SK-N-SH (cell line): ENCODE results near the gene PDXP. TPM values are rescaled to one million over a fixed set of nuclear protein-coding genes. Genes with fewer than 3 reads are reported as not detected.

Experiments used
- CTCF ChIA-PET: fragments of 300-600, 350-600 bp; formaldehyde crosslinking; extraction: SDS; loops from one replicate; lab custom pipeline; 2021; lab: Yijun Ruan, JAX
- POLR2A ChIA-PET: fragments of 350-600 bp; sonication (Branson Sonifier 250); formaldehyde crosslinking; extraction: SDS; loops from one replicate; lab custom pipeline; 2020; ENCODE audit warnings: antibody characterized with exemption, inconsistent platforms; lab: Yijun Ruan, JAX
- DNase-seq: peaks from one replicate; pipeline ENCODE4 v3.0.0; 2012
- H2AFZ ChIP-seq: fragments of 200-600 bp; sonication (generic); 2 replicates; pipeline ENCODE4 v1.8.1; 2016; ENCODE audit warnings: antibody characterized with exemption, mild to moderate bottlenecking, low read depth
- H3F3A ChIP-seq: fragments of 200-600 bp; sonication (generic); replicated peaks from 2 replicates; pipeline ENCODE3; 2016; ENCODE audit warnings: antibody characterized with exemption, mild to moderate bottlenecking; ENCODE audit not compliant: insufficient read depth
- H3K27ac ChIP-seq, 2 experiments: fragments of 200-500 bp in 1 of 2; fragments of 200-600 bp in 1 of 2; sonication (Bioruptor generic) in 1 of 2; sonication (generic), shearing (Covaris generic) in 1 of 2; 2 replicates each; pipeline versions ENCODE4 v1.5.1 to v1.6.1; 2014 to 2016; ENCODE audit warnings: low read depth in 2 of 2, inconsistent platforms in 1 of 2, low read length in 1 of 2, mild to moderate bottlenecking in 1 of 2, mixed read lengths in 1 of 2
- H3K27me3 ChIP-seq: fragments of 200-600 bp; sonication (generic), shearing (Covaris generic); 2 replicates; pipeline ENCODE4 v1.6.1; 2016; ENCODE audit warnings: mixed run types; ENCODE audit not compliant: insufficient read depth
- H3K36me3 ChIP-seq, 2 experiments: fragments of 200-500 bp in 1 of 2; fragments of 200-600 bp in 1 of 2; sonication (Bioruptor generic) in 1 of 2; sonication (generic) in 1 of 2; replicated peaks in 1 of 2; 2 replicates each; pipeline versions ENCODE3 to v1.5.1; 2014 to 2016; ENCODE audit warnings: low read length in 1 of 2, mild to moderate bottlenecking in 1 of 2; ENCODE audit not compliant: insufficient read depth in 2 of 2, control insufficient read depth in 1 of 2
- H3K4me1 ChIP-seq, 2 experiments: fragments of 200-500 bp in 1 of 2; fragments of 200-600 bp in 1 of 2; sonication (Bioruptor generic) in 1 of 2; sonication (generic), shearing (Covaris generic) in 1 of 2; 2 replicates each; pipeline versions ENCODE4 v1.5.1 to v1.6.1; 2014 to 2016; ENCODE audit warnings: low read depth in 1 of 2, low read length in 1 of 2, mixed run types in 1 of 2; ENCODE audit not compliant: insufficient read depth in 2 of 2, control insufficient read depth in 1 of 2
- H3K4me2 ChIP-seq: fragments of 200-600 bp; sonication (generic), shearing (Covaris generic); 2 replicates; pipeline ENCODE4 v1.6.1; 2017; ENCODE audit warnings: mixed run types
- H3K4me3 ChIP-seq, 2 experiments: fragments of 200-500 bp in 1 of 2; fragments of 200-600 bp in 1 of 2; sonication (Bioruptor generic) in 1 of 2; sonication (generic), shearing (Covaris generic) in 1 of 2; 2 replicates each; pipeline versions ENCODE4 v1.5.1 to v1.8.1; 2014 to 2016; ENCODE audit warnings: low read depth in 2 of 2, inconsistent platforms in 1 of 2, low read length in 1 of 2, mild to moderate bottlenecking in 1 of 2, mixed read lengths in 1 of 2, moderate library complexity in 1 of 2
- H3K79me2 ChIP-seq: fragments of 200-600 bp; sonication (generic); 2 replicates; pipeline ENCODE4 v1.8.1; 2017; ENCODE audit warnings: mild to moderate bottlenecking; ENCODE audit not compliant: insufficient read depth
- H3K9ac ChIP-seq: fragments of 200-600 bp; sonication (generic); 2 replicates; pipeline ENCODE4 v1.6.1; 2017; ENCODE audit warnings: mixed run types
- H3K9me2 ChIP-seq: fragments of 200-600 bp; sonication (generic); 2 replicates; pipeline ENCODE4 v1.6.1; 2017; ENCODE audit warnings: mixed run types
- H3K9me3 ChIP-seq: fragments of 200-600 bp; sonication (generic); 2 replicates; pipeline ENCODE4 v1.6.1; 2017; ENCODE audit warnings: mixed run types, mild to moderate bottlenecking, moderate library complexity
- H4K20me1 ChIP-seq: fragments of 200-600 bp; sonication (generic); 2 replicates; pipeline ENCODE4 v1.6.1; 2017; ENCODE audit warnings: mild to moderate bottlenecking, mixed run types; ENCODE audit not compliant: insufficient read depth
- CHD2 ChIP-seq: fragments of 150-350 bp; IDR thresholded peaks from 2 replicates; pipeline ENCODE4 v1.6.1; 2018; ENCODE audit warnings: low read length; ENCODE audit not compliant: partially characterized antibody
- CTCF ChIP-seq: fragments of 200-600 bp; sonication (generic); IDR thresholded peaks from 2 replicates; pipeline ENCODE4 v1.6.1; 2017; ENCODE audit warnings: antibody characterized with exemption, mild to moderate bottlenecking, moderate library complexity
- ELF1 ChIP-seq: IDR thresholded peaks from 2 replicates; pipeline ENCODE4 v1.4.0; 2012
- EP300 ChIP-seq, 2 experiments: IDR thresholded peaks; 2 replicates each; pipeline versions ENCODE4 v1.4.0 to v1.6.1; 2012; ENCODE audit warnings: borderline replicate concordance in 1 of 2, low read depth in 1 of 2, low read length in 1 of 2
- JUND ChIP-seq: IDR thresholded peaks from 2 replicates; pipeline ENCODE4 v1.4.0; 2012
- NFIC ChIP-seq: IDR thresholded peaks from 2 replicates; pipeline ENCODE4 v1.4.0; 2012; ENCODE audit warnings: borderline replicate concordance
- NRF1 ChIP-seq: IDR thresholded peaks from 2 replicates; pipeline ENCODE4 v1.6.1; 2012; ENCODE audit warnings: low read depth, mild to moderate bottlenecking, low read length
- POLR2AphosphoS5 ChIP-seq: IDR thresholded peaks from 2 replicates; pipeline ENCODE4 v1.6.1; 2012; ENCODE audit warnings: low read depth, low read length
- RCOR1 ChIP-seq: fragments of 150-350 bp; IDR thresholded peaks from 2 replicates; pipeline ENCODE4 v1.6.1; 2017; ENCODE audit warnings: antibody characterized with exemption, low read length
- USF2 ChIP-seq: fragments of 150-350 bp; IDR thresholded peaks from 2 replicates; pipeline ENCODE4 v1.6.1; 2017; ENCODE audit warnings: antibody characterized with exemption, low read length, low read depth, borderline replicate concordance
- YY1 ChIP-seq: IDR thresholded peaks from 2 replicates; pipeline ENCODE4 v1.4.0; 2012; ENCODE audit warnings: low read depth, mild to moderate bottlenecking
- WGBS: methylation state at CpG from one replicate; pipeline ENCODE4 v1.1.6; 2017; ENCODE audit warnings: low lambda C conversion rate; 5-methylcytosine and 5-hydroxymethylcytosine counted together
- polyA plus RNA-seq, 3 experiments: library from polyadenylated mRNA; depleted of rRNA; stranded (reverse); fragments of >200 nt; gene quantifications; 2 replicates each; pipeline ENCODE4 v1.2.3, GENCODE V29; 2012

PDXP gene
- polyA plus RNA-seq, 1 of the 3 experiments (the other 2 are of a cell fraction): 22.5 TPM

GRCh38 chr22:37640591-37641560 lies 17.6 kb upstream of the PDXP start:
- Histone ChIP-seq H3K27me3 (no peaks in the 10 kb centered on the region), H3K9me2 (no peaks in the 10 kb centered on the region), H3F3A (peaks cover 4% of the 10 kb centered on the region), H3K4me1 (peaks cover 4 to 41% of the 10 kb centered on the region in 2 experiments; a peak in 2 of 4 replicates), H4K20me1 (0 out of 2 replicates have a peak, but pooled peaks cover 4% of the 10 kb centered on the region), H3K36me3 (peaks cover 4 to 8% of the 10 kb centered on the region in 2 experiments), H3K4me3 (peak overlapping the region; percentile 66 to 77), H3K9ac (peak overlapping the region; percentile 73; the same call in 1 of the 2 replicates), H3K27ac (peak overlapping the region in 1 of 2 experiments; percentile 44; a peak in 1 of 4 replicates), H3K9me3 (no peaks in the 10 kb centered on the region), H2AFZ (no peak overlapping the region), H3K4me2 (peak overlapping the region; percentile 98), H3K79me2 (peaks cover 7% of the 10 kb centered on the region; the same call in 1 of the 2 replicates)
- ChIA-PET POLR2A (interaction anchor here (2.7 kb wide), 1 partner anchor 17 kb away, joined by 21 read pairs; the partner anchor contains the start of gene PDXP), CTCF (interaction anchor here (1.1 to 34.3 kb wide), 7 partner anchors 11 to 177 kb away, joined by 3 to 898 read pairs (median 45); partner anchors contain the start of genes LGALS1, NOL12, PDXP and TRIOBP)
- DNase-seq: no peak
- 90% methylated on average over 15 of the region's 24 CpGs for WGBS
- no peak for TF ChIP-seq JUND
- TF ChIP-seq RCOR1: no peak
- no peak for TF ChIP-seq CHD2
- no peak for TF ChIP-seq USF2
- no peak for TF ChIP-seq ELF1
- no peak for TF ChIP-seq CTCF
- TF ChIP-seq NFIC: no peak
- TF ChIP-seq EP300 (IDR thresholded peaks at IDR 0.05; ENCODE audit: borderline replicate concordance in 1 of 2, low read depth in 1 of 2, low read length in 1 of 2): no peak

GRCh38 chr22:37641561-37641949 lies 17.0 kb upstream of the PDXP start:
- Histone ChIP-seq H3F3A (peaks cover 4% of the 10 kb centered on the region), H3K79me2 (peaks cover 7% of the 10 kb centered on the region; the same call in 1 of the 2 replicates), H3K9me3 (no peaks in the 10 kb centered on the region), H3K4me3 (no peak overlapping the region), H3K36me3 (peaks cover 4 to 8% of the 10 kb centered on the region in 2 experiments), H4K20me1 (0 out of 2 replicates have a peak, but pooled peaks cover 4% of the 10 kb centered on the region), H2AFZ (no peak overlapping the region), H3K9ac (no peak overlapping the region), H3K4me1 (peaks cover 4 to 35% of the 10 kb centered on the region in 2 experiments; a peak in 2 of 4 replicates), H3K27me3 (no peaks in the 10 kb centered on the region), H3K4me2 (no peak overlapping the region), H3K27ac (no peak overlapping the region), H3K9me2 (no peaks in the 10 kb centered on the region)
- ChIA-PET CTCF (interaction anchor here (1.1 to 34.3 kb wide), 8 partner anchors 12 to 151 kb away, joined by 3 to 898 read pairs (median 32); partner anchors contain the start of genes LGALS1, NOL12, PDXP and TRIOBP), POLR2A (interaction anchor here (2.7 kb wide), 1 partner anchor 17 kb away, joined by 21 read pairs; the partner anchor contains the start of gene PDXP)
- WGBS: 97% methylated on average over 5 of the region's 5 CpGs
- TF ChIP-seq POLR2AphosphoS5: no peak
- no peak for TF ChIP-seq JUND
- no peak for TF ChIP-seq RCOR1
- no peak for TF ChIP-seq NRF1
- TF ChIP-seq USF2: no peak
- TF ChIP-seq YY1: no peak
- DNase-seq: no peak
